K562 (cell line): ENCODE results near the gene EMP2.
"Not testable (repeated sequence)": the region's sequence is repeated elsewhere in the genome, so short reads cannot be mapped to it uniquely, and the experiment has no call there.

ENCODE experiments used
- HMGXB4 ChIP-seq: sonication (generic); formaldehyde crosslinking; IDR thresholded peaks from 2 replicates; pipeline ENCODE4 v1.8.1; 2023; ENCODE audit warnings: mild to moderate bottlenecking, missing genetic modification reagents
- IFI16 ChIP-seq: fragments of 250-450 bp; sonication (Bioruptor Pico); IDR thresholded peaks from 2 replicates; pipeline ENCODE4 v2.1.2; 2022; ENCODE audit warnings: mild to moderate bottlenecking, inconsistent platforms
- POLR2AphosphoS5 ChIP-seq: IDR thresholded peaks from 2 replicates; pipeline ENCODE4 v1.6.1; 2011; ENCODE audit warnings: mild to moderate bottlenecking, low read depth, low read length, moderate library complexity; ENCODE audit not compliant: control insufficient read depth, insufficient read depth
- PTBP1 ChIP-seq: fragments of 200-400 bp; formaldehyde crosslinking; IDR thresholded peaks from 2 replicates; pipeline ENCODE4 v1.6.1; 2017; ENCODE audit warnings: low read depth, low read length
- SMC3 ChIP-seq: conservative IDR thresholded peaks from 2 replicates; pipeline ENCODE4 v1.6.1; 2011; ENCODE audit warnings: low read depth, low read length, improper control_type of control experiment; ENCODE audit not compliant: insufficient read depth
- ZNF133 ChIP-seq: fragments of 250-450 bp; sonication (Bioruptor Pico); IDR thresholded peaks from 2 replicates; pipeline ENCODE4 v1.4.0; 2020; ENCODE audit warnings: mild to moderate bottlenecking
- ZNF184 ChIP-seq: sonication (generic); formaldehyde crosslinking; IDR thresholded peaks from 2 replicates; pipeline ENCODE4 v1.5.0; 2020; ENCODE audit warnings: missing genetic modification reagents

- TF ChIP-seq SMC3; PTBP1; IFI16 (CRISPR knock-in tag); ZNF133 (CRISPR knock-in tag); HMGXB4 (CRISPR knock-in tag); ZNF184 (CRISPR knock-in tag); POLR2AphosphoS5: not testable (repeated sequence)
Measured at GRCh38 chr16:10621216-10621949, 41.0 kb upstream of the EMP2 start.
